ENCODE measurements around the gene TNRC18. TPM values are rescaled to one million over a fixed set of nuclear protein-coding genes. Genes with fewer than 3 reads are reported as not detected.

The TNRC18 gene
- total and polyA plus RNA-seq, 2 donors (not counting 3 experiments of a cell fraction or from before 2014, with no cell fraction given), result 14.8 to 64.6 TPM

DNA sequence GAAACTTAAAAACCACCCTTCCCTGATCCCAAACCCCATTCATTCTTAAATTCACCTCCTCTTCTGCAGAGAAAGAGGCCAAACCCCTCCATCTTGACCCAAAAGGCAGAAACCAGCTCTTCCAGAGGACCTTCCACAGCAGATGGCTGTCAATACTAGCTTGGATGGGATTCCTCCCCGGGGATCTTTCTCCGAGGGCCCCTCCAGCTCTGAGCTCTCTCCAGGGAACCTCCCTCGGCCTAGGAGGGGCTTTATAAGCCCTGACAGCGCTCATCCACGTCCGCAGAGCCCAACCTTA is 5.4 kb downstream of the TNRC18 start:
- H3K27me3 ChIP-seq (ENCODE audit: control insufficient read depth in 2 of 2, insufficient read depth in 2 of 2, low read length in 2 of 2), result no peaks in the 10 kb centered on the region
- peaks cover 3% of the 10 kb centered on the region for H4K20me1 ChIP-seq (replicated peaks; ENCODE audit: control insufficient read depth, extremely low read depth, insufficient read depth, low read length)
- ChIA-PET POLR2A (no interaction called here), CTCF (interaction anchor here (1.3 to 2.5 kb wide), 2 partner anchors 9 to 178 kb away, joined by 3 to 9 read pairs; no protein-coding TSS in a partner anchor)
- no peaks in the 10 kb centered on the region for H3K9me1 ChIP-seq (replicated peaks; ENCODE audit: control insufficient read depth, extremely low read depth, insufficient read depth, low read length)
- BruUV-seq (replicated peaks), result no TSS peak
- H3K4me1 ChIP-seq (ENCODE audit: control insufficient read depth, extremely low read depth, insufficient read depth, low read length), result peaks cover 9% of the 10 kb centered on the region
- peaks cover 73% of the 10 kb centered on the region for H3K79me2 ChIP-seq (ENCODE audit: control insufficient read depth, insufficient read depth, low read length)
- dilution Hi-C loops (cut with MboI; ENCODE audit: extremely low pct_ligation_motif_present, low sequenced_read_pairs) (no loop called here), intact Hi-C loops (cut with micrococcal nuclease) (no loop called here)
- H3K9ac ChIP-seq (replicated peaks; ENCODE audit: extremely low read depth, insufficient read depth, low read length), result no peak overlapping the region
- no peak for FAIRE-seq
- H3K36me3 ChIP-seq (ENCODE audit: control insufficient read depth in 2 of 2, extremely low read depth in 1 of 2, insufficient read depth in 2 of 2, low read length in 2 of 2), result peaks cover 0 to 2% of the 10 kb centered on the region in 2 experiments
- H2AFZ ChIP-seq (ENCODE audit: low read depth, low read length), result no peak overlapping the region
- TF ChIP-seq POLR2AphosphoS5 (IDR thresholded peaks at IDR 0.05; ENCODE audit: insufficient read depth, low read depth, low read length) (no peak), FOS (IDR thresholded peaks at IDR 0.05; ENCODE audit: borderline replicate concordance, insufficient read depth, low read length) (no peak), JUN (IDR thresholded peaks at IDR 0.05; ENCODE audit: borderline replicate concordance, insufficient read depth, insufficient read length, low read depth) (no peak), POLR2A (IDR thresholded peaks at IDR 0.05; ENCODE audit: low read depth, low read length) (no peak), EZH2 (IDR thresholded peaks at IDR 0.05; ENCODE audit: borderline replicate concordance, low read depth, low read length, severe bottlenecking) (no peak), GATA2 (IDR thresholded peaks at IDR 0.05; ENCODE audit: insufficient read depth, insufficient read length, low read depth, low read length) (no peak), MYC (IDR thresholded peaks at IDR 0.05; ENCODE audit: low read depth, low read length) (no peak)
- TF ChIP-seq, protein P1, sequence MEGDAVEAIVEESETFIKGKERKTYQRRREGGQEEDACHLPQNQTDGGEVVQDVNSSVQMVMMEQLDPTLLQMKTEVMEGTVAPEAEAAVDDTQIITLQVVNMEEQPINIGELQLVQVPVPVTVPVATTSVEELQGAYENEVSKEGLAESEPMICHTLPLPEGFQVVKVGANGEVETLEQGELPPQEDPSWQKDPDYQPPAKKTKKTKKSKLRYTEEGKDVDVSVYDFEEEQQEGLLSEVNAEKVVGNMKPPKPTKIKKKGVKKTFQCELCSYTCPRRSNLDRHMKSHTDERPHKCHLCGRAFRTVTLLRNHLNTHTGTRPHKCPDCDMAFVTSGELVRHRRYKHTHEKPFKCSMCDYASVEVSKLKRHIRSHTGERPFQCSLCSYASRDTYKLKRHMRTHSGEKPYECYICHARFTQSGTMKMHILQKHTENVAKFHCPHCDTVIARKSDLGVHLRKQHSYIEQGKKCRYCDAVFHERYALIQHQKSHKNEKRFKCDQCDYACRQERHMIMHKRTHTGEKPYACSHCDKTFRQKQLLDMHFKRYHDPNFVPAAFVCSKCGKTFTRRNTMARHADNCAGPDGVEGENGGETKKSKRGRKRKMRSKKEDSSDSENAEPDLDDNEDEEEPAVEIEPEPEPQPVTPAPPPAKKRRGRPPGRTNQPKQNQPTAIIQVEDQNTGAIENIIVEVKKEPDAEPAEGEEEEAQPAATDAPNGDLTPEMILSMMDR (IDR thresholded peaks at IDR 0.05; ENCODE audit: extremely low read depth in 1 of 2, insufficient read depth in 1 of 2, low read depth in 1 of 2, low read length in 2 of 2), result no peak
- TF ChIP-seq, protein P2, sequence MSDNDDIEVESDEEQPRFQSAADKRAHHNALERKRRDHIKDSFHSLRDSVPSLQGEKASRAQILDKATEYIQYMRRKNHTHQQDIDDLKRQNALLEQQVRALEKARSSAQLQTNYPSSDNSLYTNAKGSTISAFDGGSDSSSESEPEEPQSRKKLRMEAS (IDR thresholded peaks at IDR 0.05; ENCODE audit: insufficient read depth, insufficient read length), result no peak
- H3K27ac ChIP-seq (ENCODE audit: insufficient read depth, low read depth, low read length), result no peak overlapping the region
- no peak overlapping the region for H3K4me3 ChIP-seq (replicated peaks in 1 of 3; ENCODE audit: insufficient read depth in 1 of 3, low read depth in 1 of 3, low read length in 3 of 3)
- H3K9me3 ChIP-seq (replicated peaks; ENCODE audit: control insufficient read depth, insufficient read depth, low read length), result no peaks in the 10 kb centered on the region
- peak; percentile 14 for DNase-seq (ENCODE audit: low read depth, low spot score)
- peak overlapping the region; percentile 7 for H3K4me2 ChIP-seq (ENCODE audit: insufficient read depth, low read length)
